Stimulated activated CD4-positive, alpha-beta T cell treated with anti-CD3 and anti-CD28 coated beads, Interleukin-2, amount 100 ng/mL, for 4 hours (primary cell): ENCODE measurements around the gene PANX3.

Experiments
- DNase-seq: peaks from one replicate; pipeline ENCODE4 v3.0.0-alpha.2; 2020; ENCODE audit warnings: low read depth

PANX3 gene

DNA sequence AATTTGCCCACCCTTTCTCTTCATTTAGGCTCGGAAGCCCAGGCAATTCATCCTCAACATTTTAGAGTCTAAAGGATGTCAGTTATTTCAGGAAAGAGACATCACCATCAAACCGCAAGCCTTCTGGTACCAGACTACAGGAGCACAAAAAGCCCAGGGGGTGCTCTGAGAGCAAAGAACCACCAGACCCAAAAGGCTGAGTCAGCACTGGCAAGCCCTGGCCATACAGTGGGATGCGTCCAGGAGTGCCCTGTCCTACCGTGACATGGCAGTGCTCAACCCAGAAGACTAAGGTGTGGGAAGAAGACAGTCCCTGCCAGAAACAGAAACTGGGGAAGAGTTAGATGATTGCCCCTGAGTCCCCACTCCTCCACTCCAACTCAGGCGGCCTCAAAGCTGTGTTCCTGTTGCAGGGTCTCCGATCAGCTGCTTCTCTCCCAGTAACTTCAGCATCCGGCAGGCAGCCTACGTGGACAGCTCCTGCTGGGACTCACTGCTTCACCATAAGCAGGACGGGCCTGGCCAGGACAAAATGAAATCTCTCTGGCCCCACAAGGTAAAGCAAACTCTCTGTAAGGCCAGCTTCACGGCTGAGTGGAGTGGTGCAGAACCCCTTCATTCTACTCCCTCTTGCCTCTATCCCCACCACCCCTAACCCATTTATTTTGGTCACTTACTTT lies 1.5 kb downstream of the PANX3 start:
- DNase-seq: no peak

DNA sequence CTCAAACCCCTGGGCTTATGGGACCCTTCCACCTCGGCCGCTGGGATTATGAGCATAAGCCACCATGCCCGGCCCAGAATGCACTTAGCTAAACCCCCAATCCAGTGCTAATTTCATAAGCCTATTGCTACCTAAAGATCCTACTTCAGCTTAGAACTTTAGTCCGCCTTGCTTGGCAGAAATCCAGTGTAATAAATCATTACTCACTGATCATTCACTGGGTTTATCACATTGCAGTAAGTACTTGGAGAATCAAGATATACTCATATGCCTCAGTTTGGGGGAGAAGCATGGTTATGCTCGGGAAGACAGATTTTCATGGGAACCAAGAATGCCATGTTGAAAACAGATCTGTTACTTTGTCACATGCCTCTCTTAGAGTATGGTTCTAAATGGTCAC lies 7.6 kb downstream of the PANX3 start:
- no peak for DNase-seq

DNA sequence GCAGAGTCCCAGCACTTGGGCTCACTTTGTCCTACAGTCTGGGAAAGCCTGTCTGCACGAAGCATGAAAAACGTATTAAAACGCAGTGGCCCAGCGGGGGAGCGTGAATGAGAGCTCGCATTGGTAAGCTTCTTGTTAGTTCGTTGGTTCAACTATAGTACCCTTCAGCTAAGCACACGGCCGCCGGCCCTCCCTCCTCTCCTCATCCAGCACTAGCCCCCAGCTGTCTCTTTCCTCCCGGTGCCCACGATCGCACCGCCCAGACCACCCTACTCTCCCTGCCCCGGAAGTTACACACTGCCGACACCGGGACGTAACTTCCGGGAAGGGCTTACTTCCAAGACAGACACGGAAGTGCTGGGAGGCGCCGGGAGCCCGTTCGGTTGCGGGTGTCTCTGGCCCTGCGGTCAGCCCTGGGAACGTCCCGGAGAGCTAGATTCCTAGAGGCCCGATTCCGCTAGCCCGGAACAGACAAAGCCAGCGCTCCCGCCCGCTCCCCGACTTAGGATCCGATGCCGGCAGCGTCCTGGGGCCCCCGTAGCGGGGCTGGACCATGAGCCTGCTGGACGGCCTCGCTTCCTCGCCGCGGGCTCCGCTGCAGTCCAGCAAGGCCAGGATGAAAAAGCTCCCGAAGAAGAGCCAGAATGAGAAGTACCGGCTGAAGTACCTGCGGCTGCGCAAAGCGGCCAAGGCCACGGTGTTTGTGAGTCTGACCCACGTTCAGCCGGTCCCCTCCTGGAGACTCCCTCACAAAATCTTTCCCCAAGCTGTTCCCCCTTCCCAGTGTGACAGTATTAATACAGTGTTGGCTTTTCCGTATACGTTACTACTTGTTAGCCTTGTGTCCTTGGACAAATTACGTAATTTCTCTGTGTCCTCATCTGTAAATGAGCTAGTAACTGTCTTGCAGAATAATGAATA lies 11.6 kb downstream of the PANX3 start, which contains the start of gene TBRG1:
TBRG1 (plus strand) TSS at position 334 of the 921 bp plus-strand sequence; CDS start at position 554, 220 bp downstream.
- peak; percentile 76 for DNase-seq

DNA sequence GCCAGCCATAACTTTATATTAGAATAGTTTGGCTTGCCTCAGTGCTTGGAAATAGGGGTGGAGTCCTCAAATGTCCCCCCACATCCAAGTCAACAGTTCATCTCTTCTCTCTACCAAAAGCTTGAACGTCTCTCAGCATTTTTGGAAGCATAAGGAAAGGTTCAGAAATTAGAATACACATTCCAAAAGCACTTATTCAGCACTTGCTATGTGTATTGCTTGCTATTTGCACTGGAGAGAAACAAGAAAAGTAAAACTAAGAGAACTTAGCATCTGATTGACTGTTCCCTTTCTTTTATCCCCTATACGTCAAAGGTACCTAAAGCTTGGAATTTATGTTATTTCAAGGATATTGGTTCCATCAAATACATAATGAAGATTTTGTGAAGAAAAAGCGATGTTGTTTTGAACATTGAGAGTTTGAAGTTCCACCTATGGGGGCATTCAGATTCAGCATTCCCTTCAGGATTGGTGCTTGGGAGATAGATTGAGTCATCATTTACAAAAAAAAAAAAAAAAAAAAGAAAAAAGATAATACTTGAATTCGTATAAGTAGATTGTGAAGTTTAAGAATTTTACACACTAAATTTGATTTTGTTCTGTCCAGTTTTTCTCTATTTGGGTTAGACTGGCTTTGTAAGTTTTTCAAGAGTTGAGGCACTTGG lies 12.8 kb downstream of the PANX3 start:
- no peak for DNase-seq

DNA sequence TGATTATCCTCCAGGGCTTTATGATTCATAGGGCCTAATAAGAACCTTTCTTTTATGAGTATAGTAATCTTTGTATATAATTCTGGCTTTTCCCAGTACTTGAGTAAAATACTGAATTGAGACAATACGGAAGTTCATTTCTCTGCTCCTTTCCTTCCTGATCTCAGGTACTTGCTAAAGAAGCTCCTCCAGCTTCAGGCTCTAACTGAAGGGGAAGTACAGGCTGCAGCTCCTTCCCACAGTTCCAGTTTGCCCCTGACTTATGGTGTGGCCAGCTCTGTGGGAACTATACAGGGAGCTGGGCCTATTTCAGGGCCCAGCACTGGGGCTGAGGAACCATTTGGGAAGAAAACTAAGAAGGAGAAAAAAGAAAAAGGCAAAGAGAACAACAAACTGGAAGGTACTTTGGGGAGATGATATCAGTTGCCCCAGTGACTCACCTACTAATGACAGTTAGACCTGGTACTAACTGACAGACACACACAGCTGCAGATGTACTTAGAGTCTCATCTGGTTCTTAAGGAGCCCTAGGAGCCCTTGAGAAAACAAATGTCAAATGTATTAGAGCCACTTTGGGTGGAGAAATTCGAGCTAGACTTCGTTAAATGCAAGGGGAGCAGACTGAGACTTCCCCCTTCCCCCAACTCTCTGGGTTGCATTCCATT lies 14.4 kb downstream of the PANX3 start:
- DNase-seq: no peak

DNA sequence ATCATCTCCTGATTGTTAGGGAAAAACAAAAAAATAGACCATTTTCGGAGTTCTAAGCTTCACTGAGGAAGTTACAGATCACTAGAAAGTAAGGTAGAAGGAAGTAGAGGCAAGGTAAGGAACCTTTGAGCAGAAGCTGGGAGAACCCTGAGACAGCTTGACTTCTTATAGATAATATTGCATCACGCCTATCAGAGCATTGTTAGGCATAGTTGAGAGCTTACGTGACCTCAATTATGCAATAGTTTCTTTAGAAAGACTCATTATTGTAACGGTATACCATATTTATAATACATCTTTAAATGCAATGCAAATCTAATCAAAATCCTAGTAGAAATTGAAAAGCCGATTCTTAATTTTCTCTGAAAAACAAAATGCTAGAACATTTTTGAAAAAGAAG lies 16.3 kb downstream of the PANX3 start:
- no peak for DNase-seq

DNA sequence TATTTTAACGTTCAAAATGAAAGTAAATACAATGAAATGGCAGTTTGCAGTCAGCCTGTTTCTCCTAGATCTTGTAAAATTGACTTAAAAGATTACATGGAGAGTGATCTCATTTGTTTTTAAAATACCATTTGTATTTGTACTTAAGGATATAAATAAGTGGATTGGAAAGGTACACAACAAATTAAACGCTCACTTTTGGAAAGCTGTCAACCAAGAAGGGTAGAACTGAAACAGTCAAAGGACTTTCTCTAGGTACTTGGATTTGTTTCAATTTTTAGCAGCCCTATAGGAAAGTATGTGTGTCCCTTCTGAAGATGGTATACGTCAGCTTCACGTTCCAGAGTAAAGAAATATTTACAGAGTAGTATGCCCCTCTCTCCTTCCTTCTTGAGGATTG lies 18.7 kb downstream of the PANX3 start:
- no peak for DNase-seq

DNA sequence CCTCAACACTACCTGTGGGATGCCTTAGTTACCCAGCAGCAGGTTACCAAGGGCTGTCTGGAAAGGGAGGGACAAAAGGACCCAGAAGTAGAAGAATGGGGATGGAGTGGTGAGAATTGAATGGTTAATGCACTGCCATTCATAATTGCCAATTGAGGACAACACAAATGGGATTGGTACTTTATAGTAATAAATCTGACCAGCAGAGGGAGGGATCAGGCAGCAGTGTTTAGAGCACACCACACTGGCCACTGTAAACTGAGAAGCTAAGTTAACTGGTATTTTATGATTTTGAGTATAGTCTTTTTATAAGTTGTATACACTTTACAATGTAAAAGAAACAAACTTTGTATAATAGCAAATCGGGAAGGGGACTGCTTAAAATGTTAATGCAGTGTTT lies 22.1 kb downstream of the PANX3 start:
- DNase-seq: no peak

DNA sequence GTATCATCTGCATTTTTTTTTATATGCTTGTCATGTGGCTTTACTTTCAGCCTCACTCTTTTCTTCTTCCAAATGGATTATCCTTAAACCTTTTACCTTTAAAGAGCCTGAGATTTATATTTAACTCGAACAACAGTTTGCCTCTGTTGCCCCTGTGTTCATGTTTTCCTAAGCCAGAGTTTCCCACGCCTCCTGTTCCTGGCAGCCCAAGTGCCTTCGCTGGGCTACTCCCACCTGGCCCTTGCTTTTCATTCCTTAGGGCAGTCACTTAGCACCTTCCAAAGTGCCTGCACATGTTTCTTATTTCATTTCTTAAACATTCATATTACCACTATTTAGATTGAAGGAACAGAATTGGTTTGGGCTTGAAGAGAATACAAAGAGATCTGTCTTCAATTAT lies 24.7 kb downstream of the PANX3 start:
- no peak for DNase-seq

DNA sequence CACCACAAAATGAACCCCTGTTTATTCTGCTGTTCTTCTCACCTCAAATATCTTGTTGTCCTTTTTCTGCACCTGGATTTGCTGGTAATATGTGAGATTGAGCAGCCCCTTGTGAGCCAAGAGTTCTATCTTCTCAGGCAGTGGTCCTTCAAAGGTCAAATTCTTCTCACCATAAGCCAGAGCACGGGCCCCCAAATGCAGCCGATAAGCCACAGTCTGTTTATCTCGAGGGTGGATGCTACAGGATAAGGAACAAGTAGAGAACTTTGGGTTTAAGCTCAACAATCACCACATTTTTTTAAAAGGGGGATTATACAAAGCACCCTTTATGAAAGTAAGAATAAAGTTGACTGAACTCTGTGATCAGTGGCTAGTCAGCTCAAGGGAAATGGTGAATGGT lies 27.3 kb downstream of the PANX3 start:
- DNase-seq: no peak

DNA sequence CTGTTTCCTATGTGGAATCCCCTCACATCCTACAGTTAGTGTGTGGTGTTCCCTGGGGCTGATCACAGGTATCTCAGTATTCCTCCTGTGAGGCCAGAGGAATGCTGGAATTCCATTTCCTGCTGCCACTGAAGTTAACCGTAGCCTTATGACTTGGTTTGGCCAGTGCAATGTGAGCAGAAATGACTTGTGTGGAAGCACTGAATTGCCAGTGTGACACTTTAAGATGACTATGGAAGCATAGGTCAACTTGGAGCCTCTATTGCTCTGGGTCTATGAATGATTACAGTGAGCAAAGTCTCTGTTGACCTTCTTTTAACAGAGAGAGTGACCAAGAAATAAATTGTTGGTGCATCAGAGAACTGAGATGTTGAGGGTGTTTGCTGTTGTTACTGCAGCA lies 28.0 kb downstream of the PANX3 start:
- no peak for DNase-seq

DNA sequence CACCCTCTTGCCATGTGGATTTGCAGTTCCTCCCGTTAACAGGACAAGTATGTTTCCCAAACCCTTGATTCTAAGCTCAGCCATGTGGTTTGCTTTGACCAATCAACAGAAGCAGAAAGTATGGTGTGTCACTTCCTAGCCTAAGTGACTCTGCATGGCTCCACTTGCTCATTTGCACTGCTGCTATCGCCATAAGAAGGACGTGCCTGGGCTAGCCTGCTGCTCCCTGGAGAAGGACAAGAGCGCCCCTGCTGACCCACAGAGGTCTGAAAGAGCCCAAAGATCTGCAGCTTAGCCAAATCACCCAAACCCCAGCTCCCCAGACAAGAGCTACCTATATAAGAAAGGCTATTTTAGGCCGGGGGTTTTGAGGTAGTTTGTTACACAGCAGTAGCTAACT lies 29.4 kb downstream of the PANX3 start:
- no peak for DNase-seq

DNA sequence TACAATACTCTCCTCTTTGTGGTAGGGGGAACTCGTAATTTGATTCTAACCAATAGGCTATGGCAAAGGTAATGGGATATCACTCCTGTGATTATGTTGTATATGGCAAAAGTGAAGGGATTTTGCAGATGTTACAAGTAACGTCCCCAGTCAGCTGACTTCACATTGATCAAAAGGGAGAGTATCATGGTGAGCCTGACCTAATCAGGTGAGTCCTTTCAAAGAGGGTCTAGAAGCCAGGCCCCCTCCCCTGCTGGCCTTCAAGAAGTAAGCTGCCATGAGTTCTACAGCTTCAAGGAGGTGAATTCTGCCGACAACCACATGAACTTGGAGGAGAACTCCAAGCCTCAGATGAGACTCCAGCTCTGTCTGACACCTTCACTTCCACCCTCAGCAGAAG lies 31.4 kb downstream of the PANX3 start:
- no peak for DNase-seq

DNA sequence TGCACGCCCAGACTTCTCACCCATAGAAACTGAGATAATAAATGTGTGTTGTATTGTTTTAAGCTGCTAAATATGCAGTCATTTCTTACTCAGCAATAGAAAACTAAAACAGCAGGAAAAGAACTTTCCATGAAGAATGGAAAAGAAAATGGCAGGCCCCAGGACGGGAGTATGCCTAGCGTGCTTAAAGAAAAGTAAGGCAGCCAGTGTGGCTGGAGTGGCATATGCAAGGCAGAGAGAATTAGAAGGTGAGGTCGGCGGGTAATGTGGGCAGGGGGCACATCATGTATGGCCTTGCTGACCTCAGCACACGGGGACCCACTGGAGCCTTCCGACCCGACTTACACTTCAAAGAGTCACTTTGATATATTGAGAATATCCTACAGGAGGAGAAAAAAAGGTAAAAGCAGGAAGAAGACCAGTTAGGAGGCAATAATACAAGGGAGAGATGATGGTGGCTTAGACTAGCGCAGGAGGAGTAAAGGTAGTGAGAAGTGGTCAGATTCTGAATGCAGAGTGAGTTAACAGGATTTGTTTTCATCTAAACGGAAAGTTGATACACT lies 31.9 kb downstream of the PANX3 start:
- DNase-seq: no peak

DNA sequence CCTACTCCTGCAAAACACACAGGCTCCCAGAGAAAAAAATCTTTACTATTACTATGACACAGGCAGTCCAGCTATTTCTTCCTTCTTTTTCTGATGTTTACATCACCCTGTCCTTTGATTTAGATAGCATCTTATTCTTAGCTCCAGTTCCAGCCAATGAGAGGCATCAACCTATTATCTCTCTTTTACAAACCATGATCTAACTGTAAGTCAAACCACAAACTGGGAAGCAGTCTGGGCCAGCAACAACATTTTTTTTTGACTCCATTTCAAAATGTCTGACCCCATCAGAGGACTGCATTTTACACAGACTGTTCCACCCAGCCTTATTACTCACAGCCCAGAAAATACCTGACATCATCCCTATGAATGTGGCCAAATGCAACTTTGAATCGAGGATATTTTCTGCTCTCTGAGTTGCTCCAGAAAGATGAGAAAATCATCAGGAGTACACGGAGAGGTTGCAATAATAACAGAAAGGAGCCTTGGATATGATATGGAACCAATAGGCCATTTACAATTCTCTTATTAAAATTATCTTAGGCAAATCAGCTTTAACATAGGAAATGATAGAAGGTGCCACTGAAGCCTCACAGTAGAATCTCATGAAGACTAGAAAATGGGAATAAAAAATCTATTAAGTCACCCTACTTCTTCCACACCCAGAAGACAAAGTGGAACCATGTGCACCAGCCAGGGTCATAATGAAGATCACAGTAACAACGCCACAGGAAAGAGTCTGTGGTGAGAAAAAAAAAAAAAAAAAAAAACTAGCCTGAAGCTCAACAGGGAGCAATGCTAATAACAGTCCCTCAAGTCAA lies 32.6 kb downstream of the PANX3 start:
- no peak for DNase-seq

DNA sequence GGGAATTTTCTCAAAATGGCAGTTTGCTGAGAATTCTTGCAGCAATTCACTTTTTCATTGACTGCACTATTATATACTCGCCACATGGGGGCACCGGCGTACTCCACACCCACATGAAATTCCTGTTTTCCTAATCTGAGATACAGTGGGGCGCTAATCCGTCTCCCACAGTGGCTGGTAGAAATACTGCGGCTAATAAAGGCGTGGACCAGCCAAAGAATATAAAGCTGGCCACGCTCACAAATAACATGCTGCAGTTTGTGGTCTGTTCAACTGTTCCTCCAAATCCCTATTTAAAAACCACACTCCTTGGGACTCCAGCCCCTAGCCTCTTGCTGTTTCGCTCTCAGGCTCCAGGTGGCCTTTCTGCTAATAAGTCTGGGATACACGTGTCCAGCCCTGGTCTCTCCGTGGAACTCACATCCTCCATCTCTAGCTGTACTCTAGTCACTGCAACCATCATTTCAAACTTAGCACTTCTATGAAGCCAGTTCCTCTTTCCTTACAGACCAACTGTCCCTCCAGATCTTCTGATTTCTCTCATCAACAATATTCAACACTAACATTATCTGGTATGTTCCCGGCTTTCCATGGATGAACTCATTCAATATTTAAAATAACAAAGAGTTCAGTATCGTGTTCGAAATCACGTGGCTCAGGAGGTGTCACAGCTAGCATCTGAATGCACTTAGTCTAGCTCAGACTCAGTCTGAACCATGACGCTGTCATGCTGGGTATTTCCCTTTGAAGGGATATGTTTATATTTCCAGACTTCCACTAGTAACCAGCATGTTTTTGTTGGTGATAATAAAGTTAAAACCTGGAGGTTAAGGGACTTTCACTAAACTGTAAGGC lies 33.4 kb downstream of the PANX3 start:
- no peak for DNase-seq

DNA sequence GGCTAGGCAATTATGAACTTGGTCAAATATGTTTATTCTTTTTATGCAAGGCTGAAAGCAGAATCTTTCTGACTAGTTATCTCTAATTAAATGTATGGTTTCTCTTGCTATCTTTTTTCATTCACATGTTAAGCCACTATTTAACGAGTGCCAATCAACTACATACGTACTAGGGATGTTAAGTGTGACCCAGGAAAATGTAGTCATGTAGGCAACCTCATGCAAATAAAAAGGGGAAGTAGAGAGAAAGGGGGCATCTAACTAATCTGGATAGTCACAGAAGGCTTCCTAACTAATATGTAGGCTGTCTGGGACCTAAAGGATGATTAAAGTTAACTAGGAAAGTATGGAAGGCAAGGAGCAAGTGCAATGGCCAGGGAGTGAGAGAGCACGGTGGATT lies 34.9 kb downstream of the PANX3 start:
- no peak for DNase-seq

DNA sequence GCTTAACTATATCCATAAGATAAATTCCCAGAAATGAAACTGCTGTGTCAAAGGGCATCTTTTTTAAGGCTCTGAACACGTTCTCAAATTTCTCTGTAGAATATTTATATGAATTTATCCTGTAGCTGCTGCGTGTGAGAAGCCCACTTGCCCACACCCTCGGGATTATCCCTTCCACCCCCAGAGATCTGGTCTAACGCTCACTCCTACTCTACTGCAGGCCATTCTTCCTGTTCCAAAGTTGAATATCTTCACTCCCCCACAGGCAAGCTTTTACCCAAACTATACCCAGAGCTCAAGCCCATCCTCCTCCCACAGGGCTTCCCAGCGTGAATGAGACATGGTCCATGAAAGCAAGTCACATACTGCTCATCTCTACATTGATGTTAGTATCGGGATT lies 37.4 kb downstream of the PANX3 start:
- DNase-seq: no peak

DNA sequence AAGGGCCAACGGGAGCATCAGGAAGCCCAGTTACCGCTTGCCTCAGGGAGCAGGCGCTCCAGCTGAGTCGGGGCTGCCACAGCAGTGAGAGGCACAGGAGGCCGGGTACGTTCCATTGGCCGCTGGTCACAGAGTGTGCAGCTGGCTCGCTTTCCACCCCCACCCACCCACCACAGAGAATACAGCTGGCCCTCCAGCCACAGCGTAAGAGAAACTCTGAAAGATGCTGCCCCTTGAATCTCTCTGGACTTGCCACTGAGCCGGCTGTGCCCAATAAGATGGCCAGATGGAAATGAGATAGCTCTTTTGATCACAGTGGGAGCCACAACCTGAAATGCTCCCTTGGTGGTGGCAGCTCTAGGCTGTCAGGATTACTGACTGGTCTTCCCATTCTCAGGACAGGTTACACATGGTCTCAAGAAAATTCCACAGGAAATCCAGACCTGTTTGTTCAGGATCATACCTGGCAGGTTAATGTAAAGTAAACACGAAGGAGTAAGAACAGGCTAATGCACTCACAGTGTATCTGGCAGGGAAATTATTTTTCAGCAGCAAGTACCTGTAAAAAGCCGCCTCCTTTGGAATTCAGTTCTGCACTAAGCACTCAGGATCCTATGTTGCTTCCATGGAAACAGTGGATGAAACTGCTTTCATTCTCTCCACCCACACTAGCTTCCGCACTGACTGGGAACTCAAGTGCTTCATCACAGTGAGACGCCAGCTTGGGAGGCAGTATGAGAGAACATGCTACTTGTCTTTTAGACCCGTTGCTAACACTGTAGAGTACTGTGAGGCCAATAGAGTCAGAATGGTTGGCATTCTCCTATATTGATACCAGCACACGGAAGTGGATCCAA lies 45.8 kb downstream of the PANX3 start:
- DNase-seq: no peak
